HG02610 (cell line): Measurements from ENCODE around the gene POLR2J2.
"Not testable (repeated sequence)": the region's sequence is repeated elsewhere in the genome, so short reads cannot be mapped to it uniquely, and the experiment has no call there.

ENCODE experiments used
- ATAC-seq: cut with Tn5 transposase; IDR thresholded peaks from one replicate; pipeline ENCODE4 v1.9.1; 2021; ENCODE audit warnings: mild to moderate bottlenecking, moderate library complexity; ENCODE audit not compliant: unreplicated experiment

The POLR2J2 gene

DNA sequence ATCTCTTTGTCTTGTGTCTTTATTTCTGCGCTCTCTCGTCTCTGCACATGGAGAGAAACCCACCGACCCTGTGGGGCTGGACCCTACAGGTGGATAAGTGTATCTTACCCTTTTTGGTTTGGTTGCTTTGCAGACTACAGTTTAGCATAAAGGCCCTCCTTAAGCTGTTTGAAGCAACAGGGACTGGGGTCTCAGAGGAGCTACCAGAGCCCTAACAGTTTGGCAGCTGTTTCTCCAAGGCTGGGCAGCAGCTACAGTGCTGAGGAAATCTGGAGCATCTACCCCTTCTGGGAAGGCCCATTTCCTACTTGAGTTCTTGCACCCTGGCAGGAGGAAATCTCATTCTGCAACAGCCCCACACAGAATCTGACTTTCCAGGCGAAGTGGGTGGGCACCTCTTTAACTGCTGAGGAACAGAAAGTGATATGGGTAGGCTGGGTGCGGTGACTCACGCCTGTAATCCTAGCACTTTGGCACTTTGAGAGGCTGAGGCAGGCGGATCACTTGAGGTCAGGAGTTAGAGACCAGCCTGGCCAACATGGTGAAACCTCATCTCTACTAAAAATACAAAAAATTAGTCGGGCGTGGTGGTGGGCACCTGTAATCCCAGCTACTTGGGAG, 2.1 kb upstream of the POLR2J2 start:
- ATAC-seq = not testable (repeated sequence)

DNA sequence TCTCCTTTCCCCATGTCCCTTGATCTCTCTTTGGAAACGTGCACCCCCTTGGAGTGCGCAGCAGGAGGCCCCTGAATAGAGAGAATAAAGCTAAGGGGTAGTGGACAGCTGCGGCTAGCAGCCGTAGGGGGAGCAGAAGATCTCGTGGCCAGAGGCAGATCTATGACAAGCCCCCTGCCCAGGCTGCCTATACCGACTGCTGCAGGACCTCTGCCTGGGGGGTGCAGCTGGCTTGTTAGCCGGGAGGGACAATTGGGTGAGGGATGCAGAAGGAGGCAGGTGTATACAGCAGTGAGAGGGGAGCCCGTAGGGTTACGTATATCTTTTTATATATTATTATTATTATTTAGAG, 469 bp upstream of the POLR2J2 start:
- ATAC-seq = peak; percentile 26

DNA sequence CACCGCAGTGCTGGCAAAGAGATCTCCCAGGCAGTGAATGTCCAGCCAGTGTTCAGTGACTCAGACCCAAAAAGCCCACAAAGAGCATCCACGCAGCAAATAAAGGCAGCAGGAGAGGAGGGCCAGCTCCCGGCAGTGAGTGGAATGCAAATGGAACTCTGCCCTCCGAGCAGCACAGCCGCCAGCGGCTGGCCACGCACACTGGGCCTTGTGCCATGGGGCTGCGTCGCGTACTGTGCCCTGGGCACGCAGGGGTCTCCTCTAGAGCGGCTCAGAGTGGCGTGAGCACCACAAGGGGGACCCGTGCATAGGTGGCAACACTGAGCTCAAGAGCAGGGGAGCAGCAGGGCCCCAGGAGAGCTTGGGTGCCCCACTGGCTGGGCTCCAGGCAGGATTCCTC, 3.9 kb downstream of the POLR2J2 start:
- ATAC-seq = not testable (repeated sequence)

DNA sequence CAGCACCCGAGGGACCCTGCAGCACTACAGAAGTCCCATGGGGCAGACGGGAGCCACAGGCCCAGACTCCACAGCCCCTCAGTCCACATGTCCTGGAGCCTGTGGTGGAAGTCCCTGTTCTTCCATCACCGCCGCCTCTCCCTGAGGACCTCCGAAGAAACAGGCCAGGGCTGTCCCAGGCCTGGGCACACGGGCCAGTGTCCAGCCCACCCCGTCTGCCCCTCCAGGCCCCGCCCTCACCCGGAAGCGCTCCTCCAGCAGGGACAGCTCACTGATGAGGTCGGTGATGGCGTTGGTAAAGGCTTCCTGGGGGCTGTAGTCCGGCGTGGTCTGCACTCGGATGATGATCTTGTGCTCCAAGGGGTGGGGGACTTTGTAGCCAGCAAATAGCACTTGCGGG, 4.6 kb downstream of the POLR2J2 start:
- ATAC-seq = not testable (repeated sequence)

DNA sequence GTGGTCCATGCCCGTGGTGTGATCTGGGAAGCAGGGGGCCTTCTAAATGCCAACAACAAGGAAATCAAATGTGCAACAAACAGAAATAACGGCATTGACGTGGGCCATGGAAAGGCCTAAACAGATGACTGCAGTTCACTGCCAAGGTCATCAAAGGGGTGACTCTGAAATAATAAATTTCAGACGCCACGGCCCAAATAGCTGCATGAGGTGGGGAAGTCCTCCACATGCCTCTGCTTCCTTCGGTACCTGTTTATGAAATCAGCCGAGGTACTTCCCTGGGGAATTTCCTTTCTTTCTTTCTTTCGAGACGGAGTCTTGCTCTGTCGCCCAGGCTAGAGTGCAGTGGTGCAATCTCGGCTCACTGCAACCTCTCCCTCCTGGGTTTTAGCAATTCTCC, 6.7 kb downstream of the POLR2J2 start:
- ATAC-seq = not testable (repeated sequence)

DNA sequence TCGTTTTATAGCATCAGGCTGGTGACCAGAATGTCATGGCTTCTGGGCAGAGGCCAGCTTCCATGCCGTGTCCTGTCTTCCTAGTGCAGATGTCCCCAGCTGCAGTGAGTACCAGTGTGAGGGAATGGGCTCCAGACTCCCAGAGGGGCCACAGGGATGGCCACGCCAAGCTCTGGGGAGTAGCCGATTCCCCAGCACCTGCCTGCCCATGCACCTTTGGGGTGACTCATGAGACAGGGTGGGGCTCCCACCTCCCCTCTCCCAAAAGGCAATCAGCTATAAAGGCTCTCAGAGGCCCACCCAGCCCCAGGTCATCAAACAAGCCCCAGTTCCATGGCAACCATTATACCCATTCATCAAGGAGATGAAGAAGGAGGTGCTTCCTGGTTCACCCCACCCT, 21.5 kb downstream of the POLR2J2 start, which contains the start of gene SPDYE2B:
SPDYE2B (plus strand) TSS at position 396 of the 400 bp plus-strand sequence. CDS start 2,030 bp downstream, outside the sequence.
- not testable (repeated sequence) for ATAC-seq

DNA sequence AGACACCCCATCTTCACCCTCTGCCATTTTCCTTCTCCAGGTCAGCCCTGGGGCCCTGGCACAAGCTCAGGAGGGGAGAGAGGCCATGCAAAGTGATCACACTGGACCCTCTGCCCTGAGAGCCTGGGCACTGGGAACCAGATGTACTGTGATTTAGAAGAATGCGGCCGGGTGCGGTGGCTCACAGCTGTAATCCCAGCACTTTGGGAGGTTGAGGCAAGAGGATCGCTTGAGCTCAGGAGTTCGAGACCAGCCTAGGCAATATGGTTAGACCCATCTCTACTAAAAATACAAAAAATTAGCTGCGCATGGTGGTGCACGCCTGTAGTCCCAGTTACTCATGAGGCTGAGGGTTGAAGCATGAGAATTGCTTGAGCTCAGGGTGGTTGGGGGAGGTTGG, 23.6 kb downstream of the POLR2J2 start:
- not testable (repeated sequence) for ATAC-seq

DNA sequence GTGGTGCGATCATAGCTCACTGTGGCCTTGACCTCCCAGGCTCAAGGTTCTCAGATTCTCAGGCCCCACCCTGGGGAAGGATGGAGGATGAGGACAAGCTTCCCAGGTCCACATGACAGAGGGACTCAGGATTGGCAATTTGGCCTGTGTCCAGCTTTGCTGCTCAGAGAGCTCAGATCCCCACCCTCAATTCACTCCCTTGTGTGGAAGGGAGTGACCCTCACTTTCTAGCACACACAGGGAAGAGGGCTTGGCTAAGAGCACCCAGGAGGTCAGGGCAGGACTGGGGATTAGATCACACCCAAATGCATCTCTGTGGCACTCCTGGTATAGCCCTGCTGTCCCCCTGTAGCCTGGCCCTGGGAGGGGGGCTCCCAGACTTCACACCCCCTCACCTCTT, 28.1 kb downstream of the POLR2J2 start:
- not testable (repeated sequence) for ATAC-seq

DNA sequence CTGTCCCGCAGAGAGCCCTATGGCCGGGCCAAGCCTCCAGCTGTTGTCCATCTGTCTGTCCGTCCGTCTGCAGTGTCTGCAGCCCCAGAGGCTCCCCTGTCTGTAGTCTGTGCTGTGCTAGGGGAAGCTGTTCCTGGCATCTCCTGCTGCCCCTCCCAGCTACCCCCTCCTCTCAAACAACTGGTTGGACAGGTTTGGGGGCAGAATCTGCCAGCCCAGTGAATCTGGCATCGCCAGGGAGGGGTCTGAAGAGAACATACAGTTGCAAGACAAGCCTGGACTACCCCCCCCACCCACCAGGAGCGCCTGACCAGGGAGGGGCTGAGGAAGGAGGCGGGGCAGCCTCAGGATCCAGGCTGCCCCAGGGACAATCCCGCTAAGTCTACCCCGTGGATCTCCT, 28.8 kb downstream of the POLR2J2 start, which contains the start of gene UPK3BL1:
UPK3BL1 (minus strand) TSS at position 101 of the 400 bp plus-strand sequence; CDS start at position 51, 50 bp downstream.
- ATAC-seq = not testable (repeated sequence)

DNA sequence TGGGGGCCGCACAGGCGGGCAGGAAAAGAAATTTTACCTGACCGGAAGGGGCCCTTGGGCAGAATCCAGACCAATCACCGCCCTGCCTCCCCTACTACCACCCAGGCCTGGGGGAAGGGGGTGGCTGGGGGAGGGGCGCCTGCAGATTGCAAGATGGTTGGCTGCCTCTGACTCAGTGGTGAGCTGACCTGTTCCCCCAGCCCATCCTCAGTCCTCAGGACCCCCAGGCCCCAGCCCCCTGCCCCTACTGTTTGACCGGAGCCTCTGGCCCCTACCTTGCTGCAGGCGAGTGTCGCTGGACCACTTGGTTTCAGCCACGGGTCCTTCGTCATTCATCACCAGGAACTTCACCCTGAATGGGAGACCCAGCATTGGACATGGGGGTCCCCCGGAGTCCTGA, 32.6 kb downstream of the POLR2J2 start:
- not testable (repeated sequence) for ATAC-seq

DNA sequence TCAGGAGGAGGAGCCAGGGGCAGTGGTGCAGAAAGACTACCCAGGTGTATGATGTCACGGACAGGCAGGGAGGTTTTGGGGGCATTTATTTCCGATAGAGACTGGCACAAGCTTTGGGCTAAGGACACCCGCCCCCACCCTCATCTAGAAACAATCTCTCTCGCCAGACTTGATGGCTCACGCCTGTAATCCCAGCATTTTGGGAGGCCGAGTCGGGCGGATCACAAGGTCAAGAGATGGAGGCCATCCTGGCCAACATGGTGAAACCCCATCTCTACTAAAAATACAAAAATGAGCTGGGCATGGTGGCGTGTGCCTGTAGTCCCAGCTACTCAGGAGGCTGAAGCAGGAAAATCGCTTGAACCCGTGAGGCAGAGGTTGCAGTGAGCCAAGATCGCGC, 34.5 kb downstream of the POLR2J2 start:
- not testable (repeated sequence) for ATAC-seq

DNA sequence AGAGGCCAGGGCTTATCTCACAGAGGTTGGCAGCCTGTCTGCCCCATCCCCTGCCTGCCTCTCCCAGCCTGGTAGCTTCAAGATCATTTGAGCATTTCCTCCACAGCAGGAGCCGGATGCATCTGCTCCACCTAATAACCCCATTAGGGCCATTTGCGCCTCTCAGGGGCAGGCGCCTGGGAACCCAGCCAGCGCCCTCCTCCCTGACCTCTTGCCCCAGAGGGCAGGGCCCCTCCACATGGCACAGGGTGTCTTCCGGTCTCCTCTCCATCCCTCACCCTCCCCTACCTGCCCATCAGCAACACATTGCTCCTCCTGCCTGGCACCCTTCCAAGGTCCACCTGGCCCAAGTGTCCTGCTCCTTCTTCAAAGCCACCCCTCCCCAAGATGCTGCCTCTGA, 36.1 kb downstream of the POLR2J2 start:
- not testable (repeated sequence) for ATAC-seq

DNA sequence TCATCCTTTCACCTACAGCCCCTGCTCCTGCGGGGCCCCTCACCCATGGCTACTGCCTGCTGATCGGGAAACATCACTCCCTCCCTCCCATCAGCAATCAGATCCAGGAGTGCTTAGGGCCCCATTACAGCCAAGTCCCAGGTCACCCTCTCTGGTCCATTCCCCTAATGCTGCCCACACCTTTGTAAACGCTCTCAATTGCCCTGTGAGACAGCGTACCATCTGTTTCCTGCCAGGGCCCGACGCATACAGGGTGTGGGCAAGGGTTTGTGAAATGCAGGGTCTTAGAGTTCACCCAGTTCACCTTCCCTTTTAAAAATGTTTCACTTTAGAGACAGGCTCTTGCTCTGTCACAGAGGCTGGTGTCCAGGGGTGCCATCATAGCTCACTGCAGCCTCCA, 37.2 kb downstream of the POLR2J2 start:
- ATAC-seq = not testable (repeated sequence)

DNA sequence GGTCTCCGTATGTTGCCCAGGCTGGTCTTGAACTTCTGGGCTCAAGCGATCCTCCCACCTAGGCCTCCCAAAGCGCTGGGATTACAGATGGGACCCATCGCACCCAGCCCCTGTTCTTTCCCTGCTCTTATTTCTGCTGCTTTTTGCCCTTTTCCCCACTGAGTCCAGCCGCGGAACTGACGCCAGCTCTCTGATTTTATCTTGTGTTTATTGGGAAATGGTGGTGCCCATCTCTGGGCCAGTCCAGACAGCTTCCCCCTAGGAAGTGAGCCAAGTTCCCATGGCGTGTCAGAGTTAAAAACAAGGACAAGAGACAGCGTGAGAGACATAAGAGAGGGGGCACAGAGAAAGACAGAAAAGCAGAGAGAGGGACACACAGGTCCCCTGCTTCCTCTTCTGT, 40.8 kb downstream of the POLR2J2 start:
- ATAC-seq = not testable (repeated sequence)

DNA sequence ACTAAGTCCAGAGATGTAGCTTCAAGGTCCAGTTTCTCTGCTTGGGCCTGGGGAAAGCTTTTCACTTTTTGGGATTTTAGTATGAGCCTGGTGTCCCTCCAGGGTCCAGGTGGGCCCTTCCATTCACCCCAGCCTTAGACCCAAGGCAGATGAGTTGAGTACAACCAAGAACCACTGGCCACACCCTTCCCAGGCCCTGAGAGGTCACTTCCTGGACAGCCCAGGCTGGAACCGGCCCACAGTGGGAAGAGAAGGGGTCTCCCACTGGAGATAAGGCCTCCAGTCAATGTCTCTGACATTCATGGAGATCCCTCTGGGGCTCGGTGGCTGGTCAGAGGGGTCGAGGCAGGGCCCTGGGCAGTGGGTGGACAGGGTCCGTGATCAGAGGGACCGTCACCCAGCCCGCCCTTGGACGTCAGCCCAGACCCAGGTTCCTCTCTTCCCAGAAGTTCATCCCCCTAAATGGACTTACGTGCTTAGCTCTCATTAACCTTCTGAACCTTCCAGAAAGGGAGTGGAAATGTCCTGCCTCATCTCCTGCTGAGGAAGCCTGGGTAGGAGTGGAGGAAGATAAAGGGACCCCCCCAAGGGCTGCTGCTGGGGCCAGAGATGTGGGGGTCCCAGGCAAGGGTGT, 44.1 kb downstream of the POLR2J2 start:
- ATAC-seq = not testable (repeated sequence)

DNA sequence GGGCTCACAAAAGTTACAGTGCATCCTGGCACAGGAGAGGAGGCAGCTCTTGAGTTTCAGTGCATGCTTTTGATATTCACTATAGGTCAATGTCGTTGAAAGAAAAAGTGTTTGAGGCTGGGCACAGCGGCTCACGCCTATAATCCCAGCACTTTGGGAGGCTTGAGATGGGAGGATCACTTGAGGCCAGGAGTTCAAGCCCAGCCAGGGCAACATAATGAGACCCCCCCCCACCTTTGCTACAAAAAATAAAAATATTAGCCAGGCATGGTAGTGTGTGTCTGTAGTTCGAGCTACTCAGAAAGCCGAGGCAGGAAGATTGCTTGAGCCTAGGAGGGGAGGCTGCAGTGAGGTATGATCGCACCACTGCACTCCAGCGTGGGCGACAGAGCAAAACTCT, 53.3 kb downstream of the POLR2J2 start:
- ATAC-seq = not testable (repeated sequence)

DNA sequence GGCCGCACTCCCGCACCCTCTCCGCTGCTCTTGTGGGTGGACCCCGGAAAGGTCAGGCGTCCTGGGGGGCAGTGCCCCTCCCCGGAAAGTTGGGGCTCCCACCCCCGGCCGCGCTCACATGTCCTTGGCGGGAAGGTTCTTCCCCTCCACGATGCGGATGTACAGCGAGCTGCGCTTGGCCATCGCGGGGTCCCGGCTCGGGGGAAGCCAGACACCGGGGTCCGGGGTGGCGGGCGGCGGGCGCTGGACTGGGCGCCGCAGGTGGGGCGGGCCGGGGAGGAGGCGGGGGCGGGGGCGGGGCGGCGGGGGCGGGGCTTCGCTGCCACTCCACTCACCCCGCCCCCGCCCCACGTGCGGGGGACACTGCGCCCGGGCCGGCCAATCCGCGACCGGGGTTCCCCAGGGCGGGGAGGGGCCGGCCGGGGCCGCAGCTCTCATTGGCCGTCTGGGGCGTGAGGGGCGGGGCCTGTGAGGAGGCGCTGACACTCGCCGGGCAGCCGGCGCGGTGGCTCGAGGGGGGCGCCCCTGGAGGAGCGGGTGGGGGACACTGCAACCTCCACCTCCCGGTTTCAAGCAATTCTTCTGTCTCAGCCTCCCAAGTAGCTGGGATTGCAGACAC, 54.8 kb downstream of the POLR2J2 start, which contains the start of gene RASA4:
RASA4 (minus strand) TSS at position 250 of the 619 bp plus-strand sequence; CDS start at position 183, 67 bp downstream.
- ATAC-seq = peak; percentile 74
